Activated CD4-positive, alpha-beta T cell treated with anti-CD3 and anti-CD28 coated beads, Interleukin-2, amount 50 U/mL, for 24 hours (primary cell): ENCODE data around the gene SECISBP2.
"Not testable (repeated sequence)": the region's sequence is repeated elsewhere in the genome, so short reads cannot be mapped to it uniquely, and the experiment has no call there.

Experiments
- DNase-seq, 2 donors: peaks; one replicate each; pipeline ENCODE4 v3.0.0-alpha.2; 2020; ENCODE audit warnings: low read depth in 1 of 2, low spot score in 1 of 2

The SECISBP2 gene, protein sequence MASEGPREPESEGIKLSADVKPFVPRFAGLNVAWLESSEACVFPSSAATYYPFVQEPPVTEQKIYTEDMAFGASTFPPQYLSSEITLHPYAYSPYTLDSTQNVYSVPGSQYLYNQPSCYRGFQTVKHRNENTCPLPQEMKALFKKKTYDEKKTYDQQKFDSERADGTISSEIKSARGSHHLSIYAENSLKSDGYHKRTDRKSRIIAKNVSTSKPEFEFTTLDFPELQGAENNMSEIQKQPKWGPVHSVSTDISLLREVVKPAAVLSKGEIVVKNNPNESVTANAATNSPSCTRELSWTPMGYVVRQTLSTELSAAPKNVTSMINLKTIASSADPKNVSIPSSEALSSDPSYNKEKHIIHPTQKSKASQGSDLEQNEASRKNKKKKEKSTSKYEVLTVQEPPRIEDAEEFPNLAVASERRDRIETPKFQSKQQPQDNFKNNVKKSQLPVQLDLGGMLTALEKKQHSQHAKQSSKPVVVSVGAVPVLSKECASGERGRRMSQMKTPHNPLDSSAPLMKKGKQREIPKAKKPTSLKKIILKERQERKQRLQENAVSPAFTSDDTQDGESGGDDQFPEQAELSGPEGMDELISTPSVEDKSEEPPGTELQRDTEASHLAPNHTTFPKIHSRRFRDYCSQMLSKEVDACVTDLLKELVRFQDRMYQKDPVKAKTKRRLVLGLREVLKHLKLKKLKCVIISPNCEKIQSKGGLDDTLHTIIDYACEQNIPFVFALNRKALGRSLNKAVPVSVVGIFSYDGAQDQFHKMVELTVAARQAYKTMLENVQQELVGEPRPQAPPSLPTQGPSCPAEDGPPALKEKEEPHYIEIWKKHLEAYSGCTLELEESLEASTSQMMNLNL

DNA sequence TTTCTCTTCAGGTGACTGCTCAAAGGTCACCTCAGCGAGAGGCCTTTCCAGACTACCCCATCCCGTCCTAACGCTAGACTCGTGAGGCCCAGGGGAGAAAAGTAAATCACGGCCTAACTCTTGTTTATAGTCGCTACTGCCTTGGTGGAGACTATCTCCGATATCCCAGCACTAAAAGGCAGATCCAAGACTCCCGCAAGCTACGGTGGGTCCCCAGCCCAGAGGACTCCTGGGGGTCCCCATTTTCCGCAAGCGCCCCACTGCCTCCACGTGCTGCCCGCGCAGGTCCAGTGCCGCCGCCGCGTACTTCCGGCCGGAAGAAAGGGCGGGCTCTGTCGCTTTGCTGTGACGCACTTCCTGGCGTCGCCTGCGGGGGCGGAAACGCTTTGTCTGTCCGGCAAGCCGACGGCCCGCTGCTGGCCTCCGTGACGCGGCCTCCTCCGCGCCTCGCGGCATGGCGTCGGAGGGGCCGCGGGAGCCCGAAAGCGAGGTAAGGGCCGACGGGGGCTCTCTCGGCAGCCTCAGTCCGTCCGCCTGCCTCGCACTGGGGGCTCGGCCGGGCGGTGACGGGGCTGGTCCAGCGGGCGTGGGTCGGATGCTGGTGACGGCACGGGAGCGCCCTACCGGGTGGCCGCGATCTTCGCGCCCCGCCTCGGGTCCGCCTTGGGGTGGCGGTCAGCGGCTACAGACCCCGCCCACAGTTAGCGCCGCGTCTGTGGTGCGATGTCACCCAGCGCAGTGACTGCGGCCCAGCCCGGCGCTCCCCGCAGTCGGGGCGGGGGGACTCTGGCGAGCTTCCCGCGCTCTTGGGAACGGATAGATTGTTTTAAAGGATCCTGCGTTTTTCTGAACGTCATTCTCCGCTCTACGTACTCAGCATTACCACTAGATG is at the start of gene SECISBP2:
Gene SECISBP2, plus strand, starts transcription at position 378 of the 892 bp plus-strand sequence. Its CDS starts 77 bp downstream, at position 455.
- DNase-seq, result peak; percentile 91 to 96

DNA sequence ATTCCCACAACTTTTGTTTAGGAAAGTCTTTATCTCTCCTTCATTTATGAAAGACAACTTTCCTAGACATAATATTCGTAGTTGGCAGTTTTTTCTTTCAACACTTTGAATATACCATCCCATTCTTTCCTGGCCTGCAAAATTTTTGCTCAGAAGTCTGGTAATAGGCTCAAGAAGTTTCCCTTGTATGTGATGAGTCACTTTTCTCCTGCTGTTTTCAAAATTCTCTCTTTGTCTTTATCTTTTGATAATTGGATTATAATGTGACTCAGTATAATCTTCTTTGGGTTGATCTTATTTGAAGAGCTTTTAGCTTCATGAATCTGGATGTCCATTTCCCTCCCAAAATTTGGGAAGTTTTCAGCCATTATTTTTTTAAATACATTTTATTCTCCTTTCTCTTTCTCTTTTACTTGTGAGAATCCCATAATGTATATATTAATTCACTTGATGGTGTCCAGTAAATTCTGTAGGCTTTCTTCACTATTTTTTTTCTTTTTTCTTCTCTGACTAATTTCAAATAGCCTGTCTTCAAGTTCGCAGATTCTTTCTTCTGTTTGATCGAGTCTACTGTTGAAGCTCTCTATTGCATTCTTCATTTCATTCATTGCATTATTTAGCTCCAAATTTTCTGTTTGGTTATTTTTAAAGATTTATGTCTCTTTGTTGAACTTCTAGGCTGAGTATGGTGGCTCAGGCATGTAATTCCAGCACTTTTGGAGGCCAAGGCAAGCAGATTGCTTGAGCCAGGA is 44.6 kb upstream of the SECISBP2 start:
- DNase-seq, result no peak

DNA sequence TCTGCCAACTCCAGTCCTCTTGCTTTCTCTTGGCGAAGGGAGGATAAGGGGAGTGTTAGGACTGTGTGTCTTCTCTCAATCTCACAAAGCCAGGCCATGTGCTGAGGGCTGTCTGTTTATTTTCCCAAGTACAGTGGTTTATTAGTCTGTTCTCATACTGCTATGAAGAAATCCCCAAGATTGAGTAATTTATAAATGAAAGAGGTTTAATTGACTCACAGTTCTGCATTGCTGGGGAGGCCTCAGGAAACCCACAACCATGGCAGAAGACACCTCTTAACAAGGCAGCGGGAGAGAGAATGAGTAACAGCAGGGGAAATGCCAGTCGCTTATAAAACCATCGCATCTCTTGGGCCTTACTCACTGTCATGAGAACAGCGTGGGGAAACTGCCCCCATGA is 43.5 kb upstream of the SECISBP2 start:
- DNase-seq, result no peak

DNA sequence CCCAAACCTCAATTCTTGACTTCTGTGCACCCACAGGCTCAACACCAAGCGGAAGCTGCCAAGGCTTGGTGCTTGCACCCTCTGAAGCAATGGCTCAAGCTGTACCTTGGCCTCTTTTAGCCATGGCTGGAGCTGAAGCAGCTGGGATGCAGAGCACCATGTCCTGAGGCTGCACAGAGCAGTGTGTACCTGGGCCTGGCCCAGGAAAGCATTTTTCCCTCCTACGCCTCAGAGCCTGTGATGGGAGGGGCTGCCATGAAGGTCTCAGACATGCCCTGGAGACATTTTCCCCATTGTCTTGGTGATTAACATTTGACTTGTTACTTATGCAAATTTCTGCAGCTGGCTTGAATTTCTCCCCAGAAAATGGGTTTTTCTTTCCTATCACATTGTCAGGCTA is 42.3 kb upstream of the SECISBP2 start:
- DNase-seq, result not testable (repeated sequence)

DNA sequence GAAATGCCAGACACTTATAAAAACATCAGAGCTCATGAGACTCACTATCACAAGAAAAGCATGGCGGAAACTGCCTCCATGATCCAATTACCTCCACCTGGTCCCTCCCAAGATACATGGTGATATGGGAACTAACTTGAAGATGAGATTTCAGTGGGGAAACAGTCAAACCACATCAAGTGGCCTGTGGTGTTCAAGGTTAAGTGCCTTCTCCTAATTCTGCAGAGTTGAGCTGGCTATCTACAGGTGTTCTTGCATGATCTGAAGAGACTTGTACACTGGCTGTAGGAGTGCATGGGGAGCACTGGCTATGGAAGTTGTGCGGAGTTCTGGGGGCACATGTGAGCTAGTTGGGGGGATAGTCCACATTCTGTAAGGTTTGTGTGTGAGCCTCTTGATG is 41.3 kb upstream of the SECISBP2 start:
- DNase-seq, result no peak

DNA sequence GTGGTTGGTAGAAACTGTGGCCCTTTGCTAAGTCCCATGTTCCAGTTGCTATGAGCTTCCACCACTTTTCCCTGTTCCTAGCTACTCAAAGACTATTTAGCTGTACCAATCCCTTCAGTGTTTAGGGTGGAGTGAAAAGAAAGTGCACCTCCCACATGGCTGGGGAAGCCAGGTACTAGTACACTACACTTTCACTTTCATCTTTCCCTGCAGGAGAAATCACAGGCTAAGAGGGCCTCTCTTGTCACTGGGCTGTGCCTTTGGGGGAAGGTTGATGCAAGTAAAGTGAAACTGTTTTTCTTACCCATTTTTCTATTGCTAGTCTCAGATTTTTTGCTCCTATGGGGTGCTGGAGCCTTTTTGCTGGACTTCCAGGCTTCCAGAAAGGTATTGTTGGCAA is 40.8 kb upstream of the SECISBP2 start:
- no peak for DNase-seq

DNA sequence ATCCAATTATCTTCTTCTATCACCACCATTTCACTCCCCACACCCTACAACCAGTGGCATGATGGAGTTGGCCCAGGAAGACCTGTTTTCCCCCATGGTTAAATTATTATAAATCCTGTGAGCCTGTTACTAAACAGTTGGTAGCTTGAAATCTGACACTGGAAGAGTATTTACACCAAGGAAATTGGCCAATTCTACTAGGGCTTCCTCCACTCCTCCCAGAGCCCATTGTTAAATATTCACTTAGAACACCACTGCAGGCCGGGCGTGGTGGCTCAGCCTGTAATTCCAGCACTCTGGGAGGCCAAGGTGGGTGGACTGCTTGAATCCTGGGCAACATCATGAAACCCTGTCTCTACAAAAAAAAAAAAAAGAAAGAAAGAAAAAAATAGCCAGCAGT is 39.7 kb upstream of the SECISBP2 start:
- DNase-seq, result no peak

DNA sequence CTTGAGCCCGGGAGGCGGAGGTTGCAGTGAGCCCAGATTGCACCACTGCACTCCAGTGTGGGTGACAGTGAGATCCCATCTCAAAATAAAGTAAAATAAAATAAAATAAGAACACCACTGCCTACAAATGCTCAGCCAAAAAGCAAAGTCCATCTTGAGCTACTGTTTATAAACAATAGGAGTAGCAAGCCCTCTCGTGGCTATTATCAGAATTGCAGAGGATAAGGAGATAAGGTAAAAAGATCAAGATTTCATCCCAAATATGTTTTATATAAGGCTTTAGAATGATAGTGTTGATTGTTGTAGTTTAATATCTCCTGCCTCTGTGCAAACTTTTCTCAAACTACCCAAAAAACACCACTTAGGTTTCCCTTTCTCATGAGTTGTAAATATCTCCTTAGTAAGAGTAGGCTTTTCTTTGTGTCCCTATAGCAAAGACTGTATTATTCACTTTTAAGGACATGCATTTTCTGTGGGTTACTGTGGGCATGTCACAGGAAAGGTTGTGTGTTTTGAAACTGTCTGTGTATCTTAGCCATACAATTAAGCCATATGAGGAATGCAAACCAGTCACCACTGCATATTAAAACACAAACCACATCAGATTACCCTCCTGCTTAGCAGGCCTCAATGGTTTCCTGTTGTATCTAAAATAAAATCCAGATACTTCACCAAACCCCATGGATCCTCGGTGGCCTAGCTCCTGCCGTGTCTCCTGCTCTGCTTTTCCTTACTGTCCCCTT is 39.1 kb upstream of the SECISBP2 start:
- peak in 1 of 2 donors; percentile 19 for DNase-seq

DNA sequence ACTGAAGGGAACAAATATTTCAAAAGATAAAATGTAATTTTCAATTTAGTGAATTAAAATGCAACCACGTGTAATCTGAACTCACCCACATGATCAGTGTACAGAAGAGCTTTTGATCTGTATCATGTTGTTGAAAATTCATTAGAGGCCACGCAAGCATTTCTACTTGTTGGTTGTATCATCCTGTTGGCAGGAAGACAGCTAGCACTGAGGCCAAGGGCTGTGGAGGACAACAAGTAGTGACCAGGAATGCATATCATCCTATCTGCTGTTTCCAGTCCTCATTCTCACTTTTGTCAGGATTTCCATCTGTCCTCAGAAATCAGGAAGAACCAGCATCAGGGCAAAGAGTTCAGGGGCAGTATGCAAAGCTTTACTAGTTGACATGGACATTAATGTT is 37.2 kb upstream of the SECISBP2 start:
- no peak for DNase-seq

DNA sequence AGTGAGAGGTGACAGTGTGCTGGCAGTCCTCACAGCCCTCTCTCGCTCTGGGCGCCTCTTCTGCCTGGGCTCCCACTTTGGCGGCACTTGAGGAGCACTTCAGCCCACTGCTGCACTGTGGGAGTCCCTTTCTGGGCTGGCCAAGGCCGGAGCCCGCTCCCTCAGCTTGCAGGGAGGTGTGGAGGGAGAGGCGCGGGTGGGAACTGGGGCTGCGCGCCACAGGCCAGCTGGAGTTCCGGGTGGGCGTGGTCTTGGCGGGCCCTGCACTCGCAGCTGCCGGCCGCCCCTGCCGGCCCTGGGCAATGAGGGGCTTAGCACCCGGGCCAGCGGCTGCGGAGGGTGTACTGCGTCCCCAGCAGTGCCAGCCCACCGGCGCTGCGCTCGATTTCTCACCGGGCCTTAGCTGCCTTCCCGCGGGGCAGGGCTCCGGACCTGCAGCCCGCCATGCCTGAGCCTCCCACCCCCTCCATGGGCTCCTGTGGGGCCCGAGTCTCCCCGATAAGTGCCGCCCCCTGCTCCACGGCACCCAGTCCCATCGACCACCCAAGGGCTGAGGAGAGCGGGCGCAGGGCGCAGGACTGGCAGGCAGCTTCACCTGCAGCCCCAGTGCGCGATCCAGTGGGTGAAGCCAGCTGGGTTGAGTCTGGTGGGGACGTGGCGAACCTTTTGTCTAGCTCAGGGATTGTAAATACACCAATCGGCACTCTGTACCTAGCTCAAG is 35.9 kb upstream of the SECISBP2 start:
- DNase-seq, result not testable (repeated sequence)

DNA sequence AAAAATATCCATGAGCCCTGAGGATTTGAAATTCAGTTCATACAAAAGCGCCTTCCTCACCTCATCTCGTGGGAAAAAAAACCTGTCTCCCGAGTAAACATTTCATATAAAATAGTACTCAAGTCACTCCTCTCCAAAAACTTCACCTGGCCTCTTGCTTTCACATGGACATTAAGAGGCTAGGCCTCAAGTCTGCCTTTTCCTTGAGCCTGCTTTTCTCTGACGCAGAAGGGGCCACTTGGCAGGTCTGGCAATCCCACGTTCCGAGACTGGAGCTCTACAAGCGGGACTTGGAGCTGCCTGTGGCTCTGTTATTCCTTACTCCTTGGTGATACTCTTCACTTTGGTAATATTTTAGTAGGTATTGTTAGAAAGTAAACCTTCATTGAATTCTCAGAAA is 34.2 kb upstream of the SECISBP2 start:
- DNase-seq, result no peak

DNA sequence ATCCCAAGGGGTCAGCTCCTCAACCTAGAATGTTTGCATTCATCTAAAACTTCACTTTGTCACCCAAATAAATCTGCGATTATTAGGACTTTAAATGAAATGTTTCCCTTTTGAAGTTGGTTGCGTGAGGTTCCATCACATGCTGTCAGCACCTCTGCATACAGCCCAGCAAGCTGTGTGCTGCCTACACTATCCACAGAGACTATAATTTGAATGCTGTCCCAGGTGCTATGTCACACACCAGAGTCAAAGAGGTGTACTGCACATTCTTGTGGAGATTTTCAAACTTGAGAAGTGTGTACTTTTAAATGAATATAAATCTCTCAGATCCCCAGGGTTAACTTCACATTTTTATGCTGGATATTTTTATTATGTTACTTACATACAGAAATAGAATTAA is 26.6 kb upstream of the SECISBP2 start:
- DNase-seq, result no peak

DNA sequence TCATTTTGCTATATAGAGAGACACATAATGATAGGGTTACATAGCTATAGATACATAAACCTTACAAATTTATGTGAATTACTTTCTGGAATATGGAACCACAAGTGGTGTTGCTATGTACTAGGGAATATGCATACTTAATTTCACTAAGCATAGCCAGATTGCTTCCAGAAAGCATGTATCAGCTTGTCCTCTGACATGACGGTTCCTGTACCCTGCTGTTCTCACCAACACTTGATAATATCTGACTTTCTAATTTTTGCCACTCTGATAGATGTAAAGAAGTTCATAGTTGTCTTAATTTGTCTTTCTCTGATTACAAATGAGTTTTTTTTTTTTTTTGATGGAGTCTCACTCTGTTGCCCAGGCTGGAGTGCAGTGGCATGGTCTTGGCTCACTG is 25.3 kb upstream of the SECISBP2 start:
- DNase-seq, result no peak

DNA sequence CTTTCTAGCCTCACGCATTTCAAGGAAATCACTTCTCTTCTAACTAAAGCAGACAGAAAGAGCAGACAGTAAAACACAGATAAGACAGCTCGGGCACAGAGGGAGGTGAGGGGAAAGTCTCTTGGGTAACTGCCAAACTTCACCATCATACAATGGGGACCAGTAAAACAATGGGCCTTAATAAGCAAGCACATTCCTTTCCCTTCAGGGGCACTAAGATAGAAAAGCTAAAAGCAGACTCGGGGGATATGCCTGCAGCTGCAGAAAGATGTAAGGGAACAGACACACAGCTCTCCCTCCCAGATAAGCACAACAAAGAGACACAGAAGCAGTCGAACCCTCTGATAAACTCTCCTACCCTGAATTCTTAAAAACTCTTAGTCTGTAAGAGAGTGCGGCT is 22.9 kb upstream of the SECISBP2 start:
- no peak for DNase-seq

DNA sequence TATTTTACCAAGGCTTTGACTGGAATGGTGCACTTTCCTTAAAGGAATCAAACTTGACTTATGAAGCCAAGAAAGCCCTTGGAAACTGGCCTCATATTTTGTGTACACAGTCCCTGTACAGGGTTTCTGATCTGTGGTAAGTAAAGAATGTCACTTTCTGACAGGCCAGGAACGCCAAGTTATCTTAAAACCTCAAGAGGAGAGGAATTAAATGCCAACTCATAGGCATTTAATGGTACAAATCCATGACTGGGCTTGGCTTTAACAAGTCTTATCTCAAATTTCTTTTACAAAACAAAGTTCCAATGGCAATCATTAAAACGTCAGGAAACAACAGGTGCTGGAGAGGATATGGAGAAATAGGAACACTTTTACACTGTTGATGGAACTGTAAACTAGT is 16.3 kb upstream of the SECISBP2 start:
- DNase-seq, result not testable (repeated sequence)

DNA sequence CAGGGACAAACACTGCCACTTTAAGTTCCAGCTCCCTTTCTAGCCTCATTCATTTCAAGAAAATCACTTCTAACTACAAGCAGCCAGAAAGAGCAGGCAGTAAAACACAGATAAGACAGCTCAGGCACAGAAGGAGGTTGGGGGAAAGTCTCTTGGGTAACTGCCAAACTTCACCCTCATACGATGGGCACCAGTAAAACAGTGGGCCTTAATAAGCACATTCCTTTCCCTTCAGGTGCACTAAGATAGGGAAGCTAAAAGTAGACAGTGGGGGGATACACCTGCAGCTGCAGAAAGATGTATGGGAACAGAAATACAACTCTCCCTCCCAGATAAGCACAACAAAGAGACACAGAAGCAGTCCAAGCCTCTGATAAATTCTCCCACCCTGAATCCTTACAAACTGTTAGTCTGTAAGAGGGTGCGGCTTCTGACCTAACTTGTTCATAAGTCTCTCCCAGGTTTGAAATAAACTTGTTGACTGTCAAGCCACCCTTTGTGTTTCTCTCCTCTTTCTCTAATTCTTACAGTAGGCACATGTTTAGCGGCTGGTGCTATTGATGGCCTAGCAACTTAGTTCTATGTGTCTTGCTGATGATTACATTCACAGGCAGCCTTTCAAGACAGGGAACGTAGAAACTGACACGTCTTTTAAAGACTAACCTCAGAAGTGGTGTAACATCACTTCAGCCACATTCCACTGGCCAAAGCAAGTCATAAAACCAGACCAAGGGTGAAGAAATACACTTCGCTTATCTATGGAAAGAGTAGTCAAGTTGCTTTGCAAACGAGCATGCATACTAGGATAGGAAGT is 14.1 kb upstream of the SECISBP2 start:
- no peak for DNase-seq

DNA sequence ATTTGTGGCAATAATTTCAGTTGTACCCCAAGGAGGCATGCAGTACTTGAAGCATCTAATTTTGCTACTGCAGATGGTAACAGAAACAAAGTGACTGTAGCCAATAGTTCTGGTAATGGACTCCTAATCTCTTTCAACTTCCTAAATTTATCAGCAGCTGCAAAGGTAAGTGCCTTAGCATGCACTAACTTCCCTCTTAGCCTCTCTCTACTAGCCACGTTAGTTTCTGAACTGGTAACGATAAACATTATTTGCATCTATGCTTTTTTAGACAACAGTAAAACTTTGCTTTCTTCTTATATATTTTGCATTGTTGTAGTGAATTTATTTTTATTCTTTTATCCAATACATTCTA is 13.5 kb upstream of the SECISBP2 start:
- no peak for DNase-seq

DNA sequence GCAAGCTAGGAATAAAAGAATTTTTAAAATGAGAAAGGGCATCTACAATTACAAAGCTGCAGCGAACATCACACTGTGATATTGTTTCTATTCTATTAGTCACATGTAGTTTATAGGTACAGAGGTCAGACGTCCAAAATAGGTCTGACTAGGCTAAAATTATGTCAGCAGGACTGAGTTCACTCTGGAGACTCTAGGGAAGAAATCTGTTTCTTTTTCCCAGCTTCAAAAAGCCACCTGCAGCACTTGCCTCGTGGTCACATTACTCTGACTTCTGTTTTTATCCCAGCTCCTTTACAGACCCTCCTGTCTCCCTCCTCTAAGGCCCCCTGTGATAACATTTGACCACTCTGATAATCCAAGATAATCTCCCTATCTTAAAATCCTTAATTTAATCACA is 12.4 kb upstream of the SECISBP2 start:
- no peak for DNase-seq
